Thymus (tissue), 11 donors: ENCODE measurements around the gene MUSTN1. TPM values are rescaled to one million over a fixed set of nuclear protein-coding genes. Genes with fewer than 3 reads are reported as not detected.

Experiments used
- DNase-seq, 9 donors: peaks; one replicate each; pipeline ENCODE4 v3.0.0-alpha.2; 2013; ENCODE audit warnings: low spot score in 9 of 9, low read depth in 6 of 9, missing footprints in 1 of 9
- H3K27ac ChIP-seq, 2 donors: one replicate each; pipeline ENCODE4 v1.5.1; 2013; ENCODE audit warnings: control low read depth in 1 of 2, low read depth in 1 of 2, low read length in 1 of 2, mild to moderate bottlenecking in 1 of 2, moderate library complexity in 1 of 2
- H3K27me3 ChIP-seq, 2 donors: one replicate each; pipeline ENCODE4 v1.5.1; 2013; ENCODE audit warnings: low read length in 1 of 2; ENCODE audit not compliant: control insufficient read depth in 2 of 2, insufficient read depth in 1 of 2
- H3K36me3 ChIP-seq, 2 donors: one replicate each; pipeline ENCODE4 v1.5.1; 2013; ENCODE audit warnings: low read length in 1 of 2, mild to moderate bottlenecking in 1 of 2, moderate library complexity in 1 of 2; ENCODE audit not compliant: control insufficient read depth in 2 of 2, insufficient read depth in 2 of 2
- H3K4me1 ChIP-seq, 2 donors: one replicate each; pipeline ENCODE4 v1.5.1; 2013; ENCODE audit warnings: low read length in 2 of 2; ENCODE audit not compliant: control insufficient read depth in 2 of 2, insufficient read depth in 2 of 2
- H3K4me3 ChIP-seq, 2 donors: one replicate each; pipeline ENCODE4 v1.5.1; 2013; ENCODE audit warnings: low read length in 2 of 2, control low read depth in 1 of 2, mild to moderate bottlenecking in 1 of 2
- H3K9me3 ChIP-seq, 2 donors: one replicate each; pipeline ENCODE4 v1.5.1; 2013; ENCODE audit warnings: low read length in 1 of 2, mild to moderate bottlenecking in 1 of 2; ENCODE audit not compliant: control insufficient read depth in 2 of 2, insufficient read depth in 1 of 2
- WGBS: extraction: QIAGEN DNeasy Blood & Tissue Kit; methylation state at CpG from one replicate; pipeline ENCODE4 v1.1.7; 2013; 5-methylcytosine and 5-hydroxymethylcytosine counted together
- polyA plus RNA-seq: library from polyadenylated mRNA; stranded (reverse); fragments of 200-250 nt; gene quantifications from one replicate; pipeline ENCODE4 v1.2.3, GENCODE V29; 2013
- total RNA-seq: library from RNA; stranded (reverse); fragments of 120-200 nt; gene quantifications from one replicate; pipeline ENCODE4 v1.2.4, GENCODE V29; 2013
- donor health status: healthy.

Gene MUSTN1
- total and polyA plus RNA-seq, 2 donors: 0.85 to 59.3 TPM

GRCh38 chr3:52824037-52824436, 10.8 kb downstream of the MUSTN1 start:
- Histone ChIP-seq H3K9me3 (no peaks in the 10 kb centered on the region), H3K36me3 (peaks cover 15 to 47% of the 10 kb centered on the region in 2 donors), H3K4me3 (no peak overlapping the region), H3K27ac (no peak overlapping the region), H3K27me3 (no peaks in the 10 kb centered on the region), H3K4me1 (peaks cover 0 to 3% of the 10 kb centered on the region in 2 donors)
- no peak for DNase-seq
- WGBS: 93% methylated on average over 10 of the region's 10 CpGs

GRCh38 chr3:52822363-52822762, 12.5 kb downstream of the MUSTN1 start:
- H3K36me3 ChIP-seq: peaks cover 18 to 47% of the 10 kb centered on the region in 2 donors
- no peaks in the 10 kb centered on the region for H3K9me3 ChIP-seq
- no peak overlapping the region for H3K27ac ChIP-seq
- no peaks in the 10 kb centered on the region for H3K27me3 ChIP-seq
- H3K4me3 ChIP-seq: no peak overlapping the region
- H3K4me1 ChIP-seq: peaks cover 0 to 11% of the 10 kb centered on the region in 2 donors
- DNase-seq: no peak
- 98% methylated on average over 5 of the region's 5 CpGs for WGBS

GRCh38 chr3:52820736-52821135, 14.1 kb downstream of the MUSTN1 start:
- peaks cover 15 to 37% of the 10 kb centered on the region in 2 donors for H3K36me3 ChIP-seq
- DNase-seq: peak in 2 of 9 donors; percentile 19 to 41
- 79% methylated on average over 11 of the region's 11 CpGs for WGBS
- no peak overlapping the region for H3K4me3 ChIP-seq
- H3K4me1 ChIP-seq: peaks cover 0 to 11% of the 10 kb centered on the region in 2 donors
- no peaks in the 10 kb centered on the region for H3K27me3 ChIP-seq
- H3K9me3 ChIP-seq: no peaks in the 10 kb centered on the region
- no peak overlapping the region for H3K27ac ChIP-seq

- no peaks in the 10 kb centered on the region for H3K9me3 ChIP-seq
These were observed 14.9 kb downstream of the MUSTN1 start for GRCh38 chr3:52819936-52820335.

GRCh38 chr3:52817860-52818259, 17.0 kb downstream of the MUSTN1 start:
- 96% methylated on average over 7 of the region's 7 CpGs for WGBS
- Histone ChIP-seq H3K27me3 (no peaks in the 10 kb centered on the region), H3K27ac (no peak overlapping the region), H3K9me3 (no peaks in the 10 kb centered on the region), H3K4me3 (no peak overlapping the region), H3K36me3 (peaks cover 3 to 19% of the 10 kb centered on the region in 2 donors), H3K4me1 (peaks cover 0 to 13% of the 10 kb centered on the region in 2 donors)
- no peak for DNase-seq

More at GRCh38 chr3:52819936-52820335, 14.9 kb downstream of the MUSTN1 start:
- WGBS: 76% methylated on average over 2 of the region's 2 CpGs
- Histone ChIP-seq H3K4me3 (no peak overlapping the region), H3K36me3 (peaks cover 15 to 35% of the 10 kb centered on the region in 2 donors), H3K27ac (no peak overlapping the region), H3K4me1 (peaks cover 0 to 11% of the 10 kb centered on the region in 2 donors), H3K27me3 (no peaks in the 10 kb centered on the region)
- DNase-seq: no peak

GRCh38 chr3:52817221-52817620, 17.6 kb downstream of the MUSTN1 start:
- Histone ChIP-seq H3K36me3 (peaks cover 3 to 13% of the 10 kb centered on the region in 2 donors), H3K4me3 (no peak overlapping the region), H3K4me1 (peaks cover 0 to 20% of the 10 kb centered on the region in 2 donors), H3K27ac (no peak overlapping the region), H3K9me3 (no peaks in the 10 kb centered on the region), H3K27me3 (no peaks in the 10 kb centered on the region)
- 98% methylated on average over 10 of the region's 10 CpGs for WGBS
- no peak for DNase-seq

- no peaks in the 10 kb centered on the region for H3K9me3 ChIP-seq
- H3K4me3 ChIP-seq: no peak overlapping the region
- WGBS: 99% methylated on average over 10 of the region's 10 CpGs
- H3K27me3 ChIP-seq: no peaks in the 10 kb centered on the region
- H3K36me3 ChIP-seq: peaks cover 3 to 12% of the 10 kb centered on the region in 2 donors
- H3K4me1 ChIP-seq: peaks cover 2 to 25% of the 10 kb centered on the region in 2 donors
- DNase-seq: no peak
- H3K27ac ChIP-seq: no peak overlapping the region
These were observed 18.2 kb downstream of the MUSTN1 start for GRCh38 chr3:52816654-52817053.

GRCh38 chr3:52816199-52816598, 18.6 kb downstream of the MUSTN1 start:
- Histone ChIP-seq H3K27ac (no peak overlapping the region), H3K9me3 (no peaks in the 10 kb centered on the region), H3K4me3 (no peak overlapping the region), H3K36me3 (peaks cover 3 to 8% of the 10 kb centered on the region in 2 donors), H3K4me1 (peaks cover 3 to 27% of the 10 kb centered on the region in 2 donors), H3K27me3 (no peaks in the 10 kb centered on the region)
- 96% methylated on average over 6 of the region's 6 CpGs for WGBS
- no peak for DNase-seq

GRCh38 chr3:52813810-52814209, 21.0 kb downstream of the MUSTN1 start:
- DNase-seq: no peak
- Histone ChIP-seq H3K4me3 (no peak overlapping the region), H3K36me3 (peaks cover 3 to 4% of the 10 kb centered on the region in 2 donors), H3K27ac (no peak overlapping the region), H3K4me1 (peaks cover 26 to 50% of the 10 kb centered on the region in 2 donors), H3K27me3 (no peaks in the 10 kb centered on the region), H3K9me3 (no peaks in the 10 kb centered on the region)
- 97% methylated on average over 8 of the region's 8 CpGs for WGBS
